Lung (tissue), 12 donors: Measurements from ENCODE around the gene LMO1. TPM values are rescaled to one million over a fixed set of nuclear protein-coding genes. Genes with fewer than 3 reads are reported as not detected.

Experiments used
- ATAC-seq: fragments of 200-7000 bp; cut with Tn5 transposase; one replicate; pipeline ENCODE4 v1.9.1; 2020; ENCODE audit warnings: moderate number of reproducible peaks; ENCODE audit not compliant: insufficient read depth, low FRiP score
- DNase-seq, 3 donors: peaks; one replicate each; pipeline ENCODE4 v3.0.0-alpha.2; 2013 to 2017
- H3K27ac ChIP-seq, 2 donors: one replicate each; pipeline ENCODE4 v1.5.1; 2013; ENCODE audit warnings: mild to moderate bottlenecking in 2 of 2, moderate library complexity in 2 of 2, control low read depth in 1 of 2, inconsistent platforms in 1 of 2, low read depth in 1 of 2, low read length in 1 of 2
- H3K27me3 ChIP-seq, 3 donors: one replicate each; pipeline ENCODE4 v1.5.1; 2013; ENCODE audit warnings: low read length in 2 of 3; ENCODE audit not compliant: control insufficient read depth in 3 of 3, insufficient read depth in 3 of 3
- H3K36me3 ChIP-seq, 4 donors: one replicate each; pipeline ENCODE4 v1.5.1; 2013; ENCODE audit warnings: low read length in 4 of 4, mild to moderate bottlenecking in 1 of 4, moderate library complexity in 1 of 4; ENCODE audit not compliant: control insufficient read depth in 4 of 4, insufficient read depth in 4 of 4
- H3K4me1 ChIP-seq, 5 donors: one replicate each; pipeline ENCODE4 v1.5.1; 2013; ENCODE audit warnings: low read length in 5 of 5, mild to moderate bottlenecking in 2 of 5, moderate library complexity in 1 of 5; ENCODE audit not compliant: control insufficient read depth in 5 of 5, insufficient read depth in 5 of 5
- H3K4me3 ChIP-seq: one replicate; pipeline ENCODE4 v1.5.1; 2013; ENCODE audit warnings: mild to moderate bottlenecking, control low read depth, moderate library complexity
- H3K9ac ChIP-seq, 2 donors: one replicate each; pipeline ENCODE4 v1.5.1; 2013; ENCODE audit warnings: low read length in 2 of 2, control low read depth in 1 of 2; ENCODE audit not compliant: insufficient read depth in 1 of 2
- H3K9me3 ChIP-seq, 4 donors: one replicate each; pipeline ENCODE4 v1.5.1; 2013; ENCODE audit warnings: low read length in 3 of 4, mild to moderate bottlenecking in 1 of 4, moderate library complexity in 1 of 4; ENCODE audit not compliant: control insufficient read depth in 4 of 4, insufficient read depth in 3 of 4
- WGBS, 2 donors: extraction: QIAGEN DNeasy Blood & Tissue Kit; methylation state at CpG; one replicate each; pipeline ENCODE4 v1.1.7; 2013; 5-methylcytosine and 5-hydroxymethylcytosine counted together
- polyA plus RNA-seq, 2 donors: library from polyadenylated mRNA; stranded (reverse); fragments of 200-250 nt; gene quantifications; one replicate each; pipeline ENCODE4 v1.2.1, GENCODE V29; 2013
- total RNA-seq, 2 donors: library from RNA; depleted of rRNA in 1 of 2; stranded (reverse); fragments of >200 nt in 1 of 2; gene quantifications; one replicate each; pipeline ENCODE4 v1.2.1, GENCODE V29; 2014 to 2021
- TF ChIP-seq, protein P1 (sequence below): IDR thresholded peaks from 2 replicates; pipeline ENCODE4 v1.5.1; 2012; ENCODE audit warnings: mild to moderate bottlenecking; ENCODE audit errors: control extremely low read depth, extremely low read depth
- donor health status: control.
- donor health status: control.
- donor health status: Bipolar disorder and iron deficiency.
- donor health status: healthy.
- donor health status: DM: yes; HTN: yes; CAD: no.

LMO1 gene
- total and polyA plus RNA-seq, 4 donors, result 0.26 to 0.34 TPM; not detected in 2

DNA sequence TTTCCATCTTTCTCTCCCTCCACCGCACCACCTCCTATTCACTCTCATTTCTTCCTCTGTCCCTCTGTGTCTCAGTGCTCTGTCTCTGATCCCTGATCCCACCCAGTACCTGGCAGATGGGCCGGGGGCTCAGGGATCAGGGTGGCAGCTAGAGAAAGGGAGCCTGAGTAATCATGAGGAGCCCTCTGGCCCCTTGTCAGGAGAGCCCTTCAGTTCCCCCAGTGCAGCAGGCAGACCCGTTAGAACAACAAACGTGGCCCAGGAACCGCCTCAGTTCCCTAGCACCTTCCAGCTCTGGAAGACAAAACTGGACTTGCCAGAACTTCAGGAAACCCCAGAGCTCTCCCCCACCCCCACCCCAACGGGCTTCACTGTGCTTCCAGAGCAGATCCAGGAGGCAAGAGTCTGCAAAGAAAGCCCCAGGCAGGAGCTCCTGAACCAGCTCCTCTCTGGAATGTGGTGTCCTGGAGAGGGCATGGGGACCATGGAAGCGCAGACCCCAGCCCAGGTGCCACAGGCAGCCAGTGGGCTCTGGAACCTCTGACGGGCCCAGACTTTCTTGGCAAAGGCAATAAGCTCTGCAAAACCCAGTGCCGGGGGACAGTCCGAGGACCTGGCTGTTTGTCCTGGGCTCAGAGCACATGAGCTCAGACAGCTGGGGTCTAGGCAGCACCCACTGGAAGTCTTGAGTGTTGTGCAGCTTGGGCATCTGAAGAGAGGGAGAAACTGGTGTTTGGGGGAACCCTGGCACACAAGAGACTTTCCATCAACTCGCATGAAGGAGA is 43.2 kb downstream of the LMO1 start:
- Histone ChIP-seq H3K27ac (no peak overlapping the region), H3K4me3 (no peak overlapping the region), H3K9me3 (no peaks in the 10 kb centered on the region), H3K9ac (no peak overlapping the region), H3K27me3 (no peaks in the 10 kb centered on the region), H3K36me3 (no peaks in the 10 kb centered on the region), H3K4me1 (peaks cover 0 to 11% (median 0%) of the 10 kb centered on the region in 5 donors)
- ATAC-seq (no peak), DNase-seq (no peak)
- TF ChIP-seq, protein P1, sequence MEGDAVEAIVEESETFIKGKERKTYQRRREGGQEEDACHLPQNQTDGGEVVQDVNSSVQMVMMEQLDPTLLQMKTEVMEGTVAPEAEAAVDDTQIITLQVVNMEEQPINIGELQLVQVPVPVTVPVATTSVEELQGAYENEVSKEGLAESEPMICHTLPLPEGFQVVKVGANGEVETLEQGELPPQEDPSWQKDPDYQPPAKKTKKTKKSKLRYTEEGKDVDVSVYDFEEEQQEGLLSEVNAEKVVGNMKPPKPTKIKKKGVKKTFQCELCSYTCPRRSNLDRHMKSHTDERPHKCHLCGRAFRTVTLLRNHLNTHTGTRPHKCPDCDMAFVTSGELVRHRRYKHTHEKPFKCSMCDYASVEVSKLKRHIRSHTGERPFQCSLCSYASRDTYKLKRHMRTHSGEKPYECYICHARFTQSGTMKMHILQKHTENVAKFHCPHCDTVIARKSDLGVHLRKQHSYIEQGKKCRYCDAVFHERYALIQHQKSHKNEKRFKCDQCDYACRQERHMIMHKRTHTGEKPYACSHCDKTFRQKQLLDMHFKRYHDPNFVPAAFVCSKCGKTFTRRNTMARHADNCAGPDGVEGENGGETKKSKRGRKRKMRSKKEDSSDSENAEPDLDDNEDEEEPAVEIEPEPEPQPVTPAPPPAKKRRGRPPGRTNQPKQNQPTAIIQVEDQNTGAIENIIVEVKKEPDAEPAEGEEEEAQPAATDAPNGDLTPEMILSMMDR, result no peak
- WGBS, 2 donors, result 76 to 80% methylated on average over 11 of the region's 11 CpGs

DNA sequence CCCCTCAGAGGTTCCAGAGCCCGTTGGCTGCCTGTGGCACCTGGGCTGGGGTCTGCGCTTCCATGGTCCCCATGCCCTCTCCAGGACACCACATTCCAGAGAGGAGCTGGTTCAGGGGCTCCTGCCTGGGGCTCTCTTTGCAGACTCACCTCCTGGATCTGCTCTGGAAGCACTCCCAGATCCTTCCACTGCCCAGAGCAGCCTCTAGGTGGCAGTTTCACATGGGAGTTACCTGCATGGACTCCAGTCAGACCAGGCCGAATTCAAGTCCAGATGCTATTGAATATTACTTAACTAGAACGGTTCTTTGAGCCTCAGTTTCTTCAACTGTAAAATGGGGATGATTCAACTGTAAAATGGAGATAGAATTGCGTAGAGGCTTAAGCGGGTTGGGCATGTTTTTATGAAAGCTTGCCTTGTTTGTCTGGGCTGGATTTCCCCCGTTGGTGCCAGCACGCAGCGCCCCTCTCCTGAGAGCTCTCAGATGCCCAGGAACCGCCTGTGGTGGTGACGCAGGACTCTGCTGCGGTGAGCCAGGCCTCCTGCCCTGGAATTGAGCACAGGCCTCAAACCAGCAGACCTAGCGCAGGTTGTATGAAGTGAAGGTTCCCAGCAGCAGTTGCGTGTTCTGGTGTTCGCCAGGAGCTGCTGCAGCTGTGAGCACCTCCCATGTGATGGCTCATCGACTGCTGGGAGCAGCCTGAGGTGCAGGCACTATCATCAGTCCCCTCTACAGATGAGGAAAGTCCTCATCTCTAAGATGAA is 44.2 kb downstream of the LMO1 start:
- Histone ChIP-seq H3K27me3 (no peaks in the 10 kb centered on the region), H3K27ac (no peak overlapping the region), H3K4me1 (peaks cover 0 to 11% (median 0%) of the 10 kb centered on the region in 5 donors), H3K4me3 (no peak overlapping the region), H3K9ac (no peak overlapping the region), H3K9me3 (no peaks in the 10 kb centered on the region), H3K36me3 (no peaks in the 10 kb centered on the region)
- DNase-seq (peak in 2 of 3 donors; percentile 37 to 50), ATAC-seq (peak; percentile 58)
- WGBS, 2 donors, result 80 to 87% methylated on average over 16 of the region's 16 CpGs
- TF ChIP-seq, protein P1, result peak; percentile 7

DNA sequence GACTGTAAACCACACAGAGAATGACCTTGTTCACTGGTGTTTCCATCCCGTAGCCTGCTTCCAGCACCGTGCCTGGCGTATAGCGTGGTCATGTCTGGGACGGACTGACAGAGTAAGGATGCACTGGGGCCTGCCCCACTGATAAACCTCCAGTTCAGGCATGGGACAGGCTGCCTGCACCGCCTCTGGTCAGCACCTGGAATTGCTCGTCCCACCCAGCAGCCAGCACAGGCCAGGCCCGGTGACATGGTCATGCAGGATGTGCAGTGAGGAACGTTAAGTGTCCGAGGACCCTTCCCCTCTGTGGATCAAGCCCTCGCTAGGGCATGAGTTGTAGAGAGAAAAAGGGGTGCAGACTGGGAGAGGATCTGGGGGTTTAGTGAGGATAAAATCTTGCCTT is 44.8 kb downstream of the LMO1 start:
- Histone ChIP-seq H3K4me1 (peaks cover 0 to 11% (median 0%) of the 10 kb centered on the region in 5 donors), H3K27me3 (no peaks in the 10 kb centered on the region), H3K4me3 (no peak overlapping the region), H3K27ac (no peak overlapping the region), H3K9me3 (no peaks in the 10 kb centered on the region), H3K9ac (no peak overlapping the region), H3K36me3 (no peaks in the 10 kb centered on the region)
- DNase-seq (no peak), ATAC-seq (no peak)
- TF ChIP-seq, protein P1, result no peak
- WGBS, 2 donors, result 87 to 93% methylated on average over 11 of the region's 11 CpGs
